Stomach (tissue), 4 donors: ENCODE data around the gene ASPG.

Experiments used
- EP300 ChIP-seq: sonication (generic); formaldehyde crosslinking; IDR thresholded peaks from one replicate; pipeline ENCODE4 v1.6.1; 2017; ENCODE audit warnings: antibody characterized with exemption
- POLR2A ChIP-seq, 4 donors: fragments of 450-650 bp; IDR thresholded peaks; one replicate each; pipeline ENCODE4 v1.6.1; 2016; ENCODE audit warnings: antibody characterized with exemption in 4 of 4, control low read depth in 2 of 4, mild to moderate bottlenecking in 1 of 4, moderate library complexity in 1 of 4
- POLR2AphosphoS5 ChIP-seq, 3 donors: sonication (generic); formaldehyde crosslinking; IDR thresholded peaks; one replicate each; pipeline ENCODE4 v1.6.1; 2016; ENCODE audit warnings: antibody characterized with exemption in 3 of 3
- TF ChIP-seq, protein P1 (sequence below), 7 experiments: fragments of 450-650 bp in 4 of 7; fragments of 200-600 bp in 3 of 7; sonication (generic) in 3 of 7; IDR thresholded peaks; one replicate each; pipeline ENCODE4 v1.5.1; 2016 to 2019; ENCODE audit warnings: antibody characterized with exemption in 7 of 7, control low read depth in 2 of 7, mild to moderate bottlenecking in 1 of 7

GRCh38 chr14:104037903-104038302, 47.6 kb upstream of the ASPG start:
- TF ChIP-seq, protein P1, sequence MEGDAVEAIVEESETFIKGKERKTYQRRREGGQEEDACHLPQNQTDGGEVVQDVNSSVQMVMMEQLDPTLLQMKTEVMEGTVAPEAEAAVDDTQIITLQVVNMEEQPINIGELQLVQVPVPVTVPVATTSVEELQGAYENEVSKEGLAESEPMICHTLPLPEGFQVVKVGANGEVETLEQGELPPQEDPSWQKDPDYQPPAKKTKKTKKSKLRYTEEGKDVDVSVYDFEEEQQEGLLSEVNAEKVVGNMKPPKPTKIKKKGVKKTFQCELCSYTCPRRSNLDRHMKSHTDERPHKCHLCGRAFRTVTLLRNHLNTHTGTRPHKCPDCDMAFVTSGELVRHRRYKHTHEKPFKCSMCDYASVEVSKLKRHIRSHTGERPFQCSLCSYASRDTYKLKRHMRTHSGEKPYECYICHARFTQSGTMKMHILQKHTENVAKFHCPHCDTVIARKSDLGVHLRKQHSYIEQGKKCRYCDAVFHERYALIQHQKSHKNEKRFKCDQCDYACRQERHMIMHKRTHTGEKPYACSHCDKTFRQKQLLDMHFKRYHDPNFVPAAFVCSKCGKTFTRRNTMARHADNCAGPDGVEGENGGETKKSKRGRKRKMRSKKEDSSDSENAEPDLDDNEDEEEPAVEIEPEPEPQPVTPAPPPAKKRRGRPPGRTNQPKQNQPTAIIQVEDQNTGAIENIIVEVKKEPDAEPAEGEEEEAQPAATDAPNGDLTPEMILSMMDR (IDR thresholded peaks at IDR 0.05): no peak
- TF ChIP-seq POLR2AphosphoS5 (IDR thresholded peaks at IDR 0.05) (no peak), EP300 (no peak), POLR2A (IDR thresholded peaks at IDR 0.05) (no peak)
